NCI-H2227 treated with DMSO at 0.1 percent for 48 hours (cell line): ENCODE results near the gene DFFA.
"Not testable (repeated sequence)": the region's sequence is repeated elsewhere in the genome, so short reads cannot be mapped to it uniquely, and the experiment has no call there.

ENCODE experiments used
- DNase-seq: peaks from one replicate; lab custom pipeline; 2025; lab: John Stamatoyannopoulos, UW

DFFA gene

DNA sequence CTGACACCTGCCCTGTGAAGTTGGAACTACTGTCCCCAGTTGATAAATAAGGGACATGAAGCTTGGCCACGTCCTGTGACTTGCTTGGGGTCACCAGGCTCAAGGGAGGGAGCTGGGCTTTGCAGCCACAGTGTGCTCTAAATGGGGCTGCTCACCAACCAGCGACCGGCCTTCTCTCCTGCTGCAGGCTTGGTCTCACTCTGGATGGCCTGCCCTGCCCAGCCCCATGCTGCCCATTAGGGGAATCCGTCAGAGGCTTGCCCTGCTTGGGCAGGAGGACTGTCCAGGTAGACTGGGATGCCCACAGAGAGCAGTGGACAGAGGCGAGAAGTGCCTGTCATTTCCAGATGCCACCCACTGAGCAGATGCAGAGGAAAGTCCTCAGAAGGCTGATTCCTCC lies 43.3 kb downstream of the DFFA start:
- no peak for DNase-seq

DNA sequence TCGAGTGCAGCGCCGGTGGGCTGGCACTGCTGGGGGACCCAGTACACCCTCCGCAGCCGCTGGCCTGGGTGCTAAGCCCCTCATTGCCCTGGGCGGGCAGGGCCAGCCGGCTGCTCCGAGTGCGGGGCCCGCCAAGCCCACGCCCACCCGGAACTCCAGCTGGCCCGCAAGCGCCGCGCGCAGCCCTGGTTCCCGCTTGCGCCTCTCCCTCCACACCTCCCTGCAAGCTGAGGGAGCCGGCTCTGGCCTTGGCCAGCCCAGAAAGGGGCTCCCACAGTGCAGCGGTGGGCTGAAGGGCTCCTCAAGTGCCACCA lies 45.8 kb downstream of the DFFA start:
- not testable (repeated sequence) for DNase-seq

DNA sequence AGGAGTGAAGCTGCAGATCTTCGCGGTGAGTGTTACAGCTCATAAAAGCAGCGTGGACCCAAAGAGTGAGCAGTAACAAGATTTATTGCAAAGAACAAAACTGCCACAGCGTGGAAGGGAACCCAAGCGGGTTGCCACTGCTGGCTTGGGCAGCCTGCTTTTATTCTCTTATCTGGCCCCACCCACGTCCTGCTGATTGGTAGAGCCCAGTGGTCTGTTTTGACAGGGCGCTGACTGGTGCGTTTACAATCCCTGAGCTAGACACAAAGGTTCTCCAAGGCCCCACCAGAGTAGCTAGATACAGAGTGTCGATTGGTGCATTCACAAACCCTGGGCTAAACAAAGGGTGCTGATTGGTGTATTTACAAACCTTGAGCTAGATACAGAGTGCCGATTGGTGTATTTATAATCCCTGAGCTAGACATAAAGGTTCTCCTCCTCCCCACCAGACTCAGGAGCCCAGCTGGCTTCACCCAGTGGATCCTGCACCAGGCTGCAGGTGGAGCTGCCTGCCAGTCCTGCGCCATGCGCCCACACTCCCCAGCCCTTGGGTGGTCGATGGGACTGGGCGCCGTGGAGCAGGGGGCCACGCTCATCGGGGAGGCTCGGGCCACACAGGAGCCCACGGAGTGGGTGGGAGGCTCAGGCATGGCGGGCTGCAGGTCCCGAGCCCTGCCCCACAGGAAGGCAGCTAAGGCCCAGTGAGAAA lies 46.3 kb downstream of the DFFA start:
- DNase-seq: not testable (repeated sequence)

DNA sequence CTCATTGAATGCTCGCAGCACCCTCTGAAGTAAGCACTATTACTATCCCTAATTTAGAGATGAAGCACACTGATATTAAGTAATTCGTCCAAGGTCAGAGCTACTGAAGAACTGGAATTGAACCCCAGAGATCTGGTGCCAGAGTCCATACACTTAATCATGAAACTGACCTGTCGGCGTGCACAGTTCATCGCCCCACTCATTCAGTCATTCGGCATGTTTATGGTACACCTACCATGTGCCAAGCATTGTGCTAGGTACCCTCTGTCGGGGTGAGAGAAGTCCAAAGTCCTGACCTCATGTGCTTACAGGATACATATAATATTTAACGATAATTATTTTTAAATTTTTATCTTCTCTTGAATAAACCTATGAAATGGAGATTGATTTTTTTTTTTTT lies 47.7 kb downstream of the DFFA start:
- no peak for DNase-seq

DNA sequence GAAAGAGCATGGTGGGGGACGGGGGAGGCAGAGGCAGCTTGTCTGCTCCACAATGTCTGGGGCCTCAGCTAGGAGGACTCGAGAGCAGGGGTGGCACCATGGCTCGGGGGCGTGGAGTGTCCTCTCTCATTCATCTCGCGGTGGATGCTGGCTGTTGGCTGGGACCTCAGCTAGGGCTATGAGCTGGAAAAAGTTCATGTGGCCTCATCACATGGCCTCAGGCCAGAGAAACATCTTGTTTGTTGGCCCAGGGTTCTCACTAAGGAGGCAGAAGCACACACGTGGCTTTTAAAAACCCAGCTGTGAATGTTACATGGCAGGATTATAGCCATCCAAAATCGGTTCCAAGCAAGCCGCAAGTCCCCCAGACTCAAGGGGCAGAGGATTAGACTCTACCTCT lies 48.3 kb downstream of the DFFA start:
- DNase-seq: no peak

DNA sequence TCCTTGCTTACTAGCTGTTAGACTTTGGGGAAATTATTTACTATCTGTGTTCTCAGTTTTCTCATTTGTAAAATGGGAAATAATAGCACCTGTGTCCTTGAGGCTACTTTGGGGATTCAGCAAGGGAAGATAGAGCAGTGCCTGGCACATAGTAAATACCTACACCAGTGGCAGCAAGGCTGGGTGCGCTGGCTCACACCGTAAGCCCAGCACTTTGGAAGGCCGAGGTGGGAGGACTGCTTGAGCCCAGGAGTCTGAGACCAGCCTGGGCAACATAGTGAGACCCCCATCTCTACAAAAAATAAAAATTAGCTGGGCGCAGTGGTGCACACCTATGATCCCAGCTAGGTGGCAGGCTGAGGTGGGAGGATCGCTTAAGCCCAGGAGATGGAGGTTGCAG lies 50.7 kb downstream of the DFFA start:
- DNase-seq: no peak

DNA sequence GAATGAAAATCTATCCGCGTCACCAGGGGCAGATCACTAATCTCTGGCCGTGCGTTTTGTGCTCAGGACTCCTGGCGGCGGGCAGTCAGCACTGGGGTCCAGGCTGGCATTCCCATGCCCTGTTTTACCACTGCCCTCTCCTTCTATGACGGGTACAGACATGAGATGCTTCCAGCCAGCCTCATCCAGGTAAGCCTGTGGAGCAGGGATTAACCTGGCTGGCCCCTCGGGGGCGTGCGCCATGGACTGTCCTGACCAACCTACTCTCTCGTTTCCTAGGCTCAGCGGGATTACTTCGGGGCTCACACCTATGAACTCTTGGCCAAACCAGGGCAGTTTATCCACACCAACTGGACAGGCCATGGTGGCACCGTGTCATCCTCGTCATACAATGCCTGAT lies 53.0 kb downstream of the DFFA start:
- no peak for DNase-seq

DNA sequence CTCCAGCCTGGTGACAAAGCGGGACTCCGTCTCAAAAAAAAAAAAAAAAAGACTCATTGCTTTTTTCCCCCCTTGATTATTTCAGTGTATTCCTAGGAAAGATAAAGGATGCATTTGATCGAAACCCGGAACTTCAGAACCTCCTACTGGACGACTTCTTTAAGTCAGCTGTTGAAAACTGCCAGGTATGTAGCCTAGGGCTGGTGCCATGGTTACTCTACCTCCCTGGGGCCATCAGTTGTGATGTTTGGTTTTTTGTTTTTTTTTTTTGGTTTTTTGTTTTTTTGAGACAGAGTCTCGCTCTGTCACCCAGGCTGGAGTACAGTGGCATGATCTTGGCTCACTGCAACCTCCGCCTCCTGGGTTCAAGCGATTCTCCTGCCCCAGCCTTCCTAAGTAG lies 53.6 kb downstream of the DFFA start:
- DNase-seq: not testable (repeated sequence)

DNA sequence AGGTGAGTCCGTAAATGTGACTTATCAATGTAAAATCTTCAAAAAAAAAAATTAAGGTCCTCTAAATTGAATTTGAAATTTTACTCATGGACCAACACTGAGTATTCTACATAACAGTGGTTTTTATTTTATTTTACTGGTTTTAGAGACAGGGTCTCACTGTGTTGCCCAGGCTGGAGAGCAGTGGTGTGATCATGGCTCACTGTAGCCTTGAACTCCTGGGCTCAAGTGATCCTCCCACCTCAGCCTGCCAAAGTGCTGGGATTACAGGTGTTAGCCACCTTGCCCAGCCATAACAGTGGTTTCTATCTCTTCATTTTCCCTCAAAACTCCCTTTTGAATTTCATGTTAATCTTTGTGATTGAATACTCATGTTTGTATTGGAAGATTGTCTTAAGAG lies 56.4 kb downstream of the DFFA start:
- not testable (repeated sequence) for DNase-seq

DNA sequence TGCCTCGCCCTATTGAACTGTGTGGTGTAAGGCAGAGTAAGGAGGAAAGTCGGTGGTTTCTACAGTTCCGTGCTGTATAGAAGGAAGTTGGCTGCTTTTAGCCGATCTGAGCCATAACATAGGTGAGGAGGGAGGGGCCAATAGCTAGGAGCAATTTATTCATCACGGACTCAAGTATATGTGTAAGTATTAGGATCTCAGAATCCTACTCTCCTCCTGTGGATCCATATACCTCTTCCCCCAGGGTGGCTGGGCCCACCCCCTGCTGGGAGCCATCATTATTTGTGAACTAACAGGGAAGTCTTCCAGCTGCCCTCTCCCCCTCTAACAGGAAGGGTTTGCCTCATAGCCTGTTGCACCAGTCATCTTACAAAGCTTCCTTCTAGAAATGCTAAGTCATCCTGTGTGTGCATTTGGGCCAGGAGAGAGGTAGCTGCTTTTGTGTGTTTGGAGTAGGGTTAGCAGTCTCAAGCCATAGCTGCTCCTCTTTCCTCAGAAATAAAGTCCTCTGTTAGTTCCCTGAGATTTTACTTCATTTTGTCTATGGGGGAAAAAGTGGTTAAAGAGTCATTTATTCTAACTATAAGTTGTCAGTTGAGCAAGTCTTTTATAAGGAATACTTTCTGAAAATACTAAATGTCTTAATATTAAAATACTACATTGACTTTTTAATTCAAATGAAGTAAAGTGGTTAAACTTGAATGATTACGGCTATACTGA lies 57.0 kb downstream of the DFFA start:
- no peak for DNase-seq

DNA sequence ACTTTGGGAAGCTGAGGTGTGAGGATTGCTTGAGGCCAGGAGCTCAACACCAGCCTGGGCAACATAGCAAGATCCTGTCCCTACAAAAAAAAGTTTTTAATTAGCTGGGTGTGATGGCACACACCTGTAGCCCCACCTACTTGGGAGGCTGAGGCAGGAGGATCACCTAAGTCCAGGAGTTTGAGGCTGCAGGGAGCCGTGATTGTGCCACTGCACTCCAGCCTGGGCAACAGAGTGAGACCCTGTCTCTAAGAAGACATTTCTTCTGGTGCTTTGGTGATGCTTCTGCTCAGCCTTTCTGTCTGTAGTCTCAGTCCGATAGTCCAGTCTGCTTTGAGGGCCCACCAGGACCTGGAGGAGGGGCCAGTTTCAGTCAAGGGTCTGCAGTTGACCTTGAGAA lies 65.1 kb downstream of the DFFA start:
- DNase-seq: no peak
